HCT116 (cell line): ENCODE measurements around the gene SUCLG2.

Experiments used
- EGR1 ChIP-seq: IDR thresholded peaks from 2 replicates; pipeline ENCODE4 v1.6.1; 2012; ENCODE audit warnings: low read depth
- EZH2 ChIP-seq: fragments of 200-600 bp; sonication (generic); IDR thresholded peaks from 2 replicates; pipeline ENCODE4 v1.6.1; 2017; ENCODE audit warnings: antibody characterized with exemption, mixed run types
- JUND ChIP-seq: IDR thresholded peaks from 2 replicates; pipeline ENCODE4 v1.6.1; 2012
- POLR2AphosphoS5 ChIP-seq: IDR thresholded peaks from 2 replicates; pipeline ENCODE4 v1.6.1; 2011; ENCODE audit warnings: mild to moderate bottlenecking, low read depth, low read length, moderate library complexity
- ZNF274 ChIP-seq: fragments of 200-500 bp; sonication (Bioruptor generic); IDR thresholded peaks from 2 replicates; pipeline ENCODE4 v1.6.1; 2014; ENCODE audit warnings: mild to moderate bottlenecking, low read depth, low read length, inconsistent platforms
- TF ChIP-seq, protein P1 (sequence below): IDR thresholded peaks from 2 replicates; pipeline ENCODE4 v1.6.1; 2012; ENCODE audit warnings: low read depth

DNA sequence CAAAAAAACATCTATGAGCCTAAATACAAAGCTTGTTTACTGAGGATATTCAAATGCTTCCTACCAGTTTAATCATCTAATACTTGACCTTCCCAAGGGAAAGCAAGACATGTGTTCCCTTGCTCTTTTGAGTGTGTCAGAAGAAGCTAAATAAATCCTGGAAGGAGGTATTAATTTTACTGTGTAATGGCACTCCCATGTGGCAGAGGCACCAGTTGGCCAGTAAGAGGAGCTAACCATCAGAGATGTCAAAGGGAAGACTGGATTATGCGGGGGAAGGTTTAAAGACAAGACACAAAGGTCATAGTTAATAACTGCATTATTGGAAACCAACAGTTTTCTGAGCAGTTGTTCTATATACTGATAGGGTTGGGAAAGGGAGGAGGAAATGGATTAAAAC is 125.1 kb downstream of the SUCLG2 start:
- TF ChIP-seq ZNF274 = no peak
- TF ChIP-seq, protein P1, sequence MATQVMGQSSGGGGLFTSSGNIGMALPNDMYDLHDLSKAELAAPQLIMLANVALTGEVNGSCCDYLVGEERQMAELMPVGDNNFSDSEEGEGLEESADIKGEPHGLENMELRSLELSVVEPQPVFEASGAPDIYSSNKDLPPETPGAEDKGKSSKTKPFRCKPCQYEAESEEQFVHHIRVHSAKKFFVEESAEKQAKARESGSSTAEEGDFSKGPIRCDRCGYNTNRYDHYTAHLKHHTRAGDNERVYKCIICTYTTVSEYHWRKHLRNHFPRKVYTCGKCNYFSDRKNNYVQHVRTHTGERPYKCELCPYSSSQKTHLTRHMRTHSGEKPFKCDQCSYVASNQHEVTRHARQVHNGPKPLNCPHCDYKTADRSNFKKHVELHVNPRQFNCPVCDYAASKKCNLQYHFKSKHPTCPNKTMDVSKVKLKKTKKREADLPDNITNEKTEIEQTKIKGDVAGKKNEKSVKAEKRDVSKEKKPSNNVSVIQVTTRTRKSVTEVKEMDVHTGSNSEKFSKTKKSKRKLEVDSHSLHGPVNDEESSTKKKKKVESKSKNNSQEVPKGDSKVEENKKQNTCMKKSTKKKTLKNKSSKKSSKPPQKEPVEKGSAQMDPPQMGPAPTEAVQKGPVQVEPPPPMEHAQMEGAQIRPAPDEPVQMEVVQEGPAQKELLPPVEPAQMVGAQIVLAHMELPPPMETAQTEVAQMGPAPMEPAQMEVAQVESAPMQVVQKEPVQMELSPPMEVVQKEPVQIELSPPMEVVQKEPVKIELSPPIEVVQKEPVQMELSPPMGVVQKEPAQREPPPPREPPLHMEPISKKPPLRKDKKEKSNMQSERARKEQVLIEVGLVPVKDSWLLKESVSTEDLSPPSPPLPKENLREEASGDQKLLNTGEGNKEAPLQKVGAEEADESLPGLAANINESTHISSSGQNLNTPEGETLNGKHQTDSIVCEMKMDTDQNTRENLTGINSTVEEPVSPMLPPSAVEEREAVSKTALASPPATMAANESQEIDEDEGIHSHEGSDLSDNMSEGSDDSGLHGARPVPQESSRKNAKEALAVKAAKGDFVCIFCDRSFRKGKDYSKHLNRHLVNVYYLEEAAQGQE = no peak
- no peak for TF ChIP-seq POLR2AphosphoS5
- no peak for TF ChIP-seq EGR1
- TF ChIP-seq EZH2 = no peak
- TF ChIP-seq JUND = no peak
